ENCODE results near the gene GDI1.

The GDI1 gene

GRCh38 chrX:154481911-154482601 lies 45.1 kb downstream of the GDI1 start:
- DNase-seq (ENCODE audit: low read depth) = no peak

GRCh38 chrX:154482786-154483185 lies 45.8 kb downstream of the GDI1 start:
- no peak for DNase-seq (ENCODE audit: low read depth)

- no peak for DNase-seq (ENCODE audit: low read depth)
Observed at GRCh38 chrX:154483325-154483724, 46.4 kb downstream of the GDI1 start.

GRCh38 chrX:154484255-154485149 lies 47.5 kb downstream of the GDI1 start:
- DNase-seq (ENCODE audit: low read depth) = no peak

GRCh38 chrX:154485150-154486051 lies 48.4 kb downstream of the GDI1 start:
- no peak for DNase-seq (ENCODE audit: low read depth)

GRCh38 chrX:154486052-154486395 lies 49.1 kb downstream of the GDI1 start:
- DNase-seq (ENCODE audit: low read depth) = peak; percentile 6

- DNase-seq (ENCODE audit: low read depth) = peak; percentile 9
Observed at GRCh38 chrX:154486396-154487207, 49.6 kb downstream of the GDI1 start, which contains the start of gene UBL4A. Gene UBL4A, minus strand, starts transcription at chrX:154486615. Its CDS starts 31 bp downstream, at chrX:154486584.

GRCh38 chrX:154487518-154488290 lies 50.8 kb downstream of the GDI1 start:
- DNase-seq (ENCODE audit: low read depth) = no peak

GRCh38 chrX:154488336-154489075 lies 51.6 kb downstream of the GDI1 start:
- DNase-seq (ENCODE audit: low read depth) = no peak

GRCh38 chrX:154489182-154489581 lies 52.2 kb downstream of the GDI1 start:
- no peak for DNase-seq (ENCODE audit: low read depth)

GRCh38 chrX:154490021-154490413 lies 53.1 kb downstream of the GDI1 start:
- DNase-seq (ENCODE audit: low read depth) = peak; percentile 27

GRCh38 chrX:154490414-154491083 lies 53.6 kb downstream of the GDI1 start, which contains the start of gene SLC10A3:
Gene SLC10A3, minus strand, starts transcription at chrX:154490629. Its CDS starts 1,689 bp downstream, at chrX:154488940.
- DNase-seq (ENCODE audit: low read depth) = peak; percentile 93
